GM12878 (cell line): ENCODE results near the gene TNNT2.

Experiments used
- CBX3 ChIP-seq: fragments of 200-600 bp; sonication (generic); IDR thresholded peaks from 2 replicates; pipeline ENCODE4 v1.6.1; 2016; ENCODE audit warnings: low read depth, borderline replicate concordance
- POLR2A ChIP-seq: IDR thresholded peaks from 2 replicates; pipeline ENCODE4 v1.6.1; 2011; ENCODE audit warnings: low read depth, mild to moderate bottlenecking, low read length
- POLR2AphosphoS5 ChIP-seq: IDR thresholded peaks from 2 replicates; pipeline ENCODE4 v1.6.1; 2011; ENCODE audit warnings: mild to moderate bottlenecking, low read length, inconsistent platforms
- TAF1 ChIP-seq: IDR thresholded peaks from 2 replicates; pipeline ENCODE4 v1.6.1; 2011; ENCODE audit warnings: mild to moderate bottlenecking, low read depth, low read length, borderline replicate concordance
- TARDBP ChIP-seq: IDR thresholded peaks from 2 replicates; pipeline ENCODE4 v1.6.1; 2016; ENCODE audit warnings: borderline replicate concordance
- ZBED1 ChIP-seq: IDR thresholded peaks from 2 replicates; pipeline ENCODE4 v1.6.1; 2016; ENCODE audit warnings: borderline replicate concordance
- TF ChIP-seq, protein P1 (sequence below): IDR thresholded peaks from 2 replicates; pipeline ENCODE4 v1.6.1; 2012; ENCODE audit warnings: low read length, inconsistent platforms

DNA sequence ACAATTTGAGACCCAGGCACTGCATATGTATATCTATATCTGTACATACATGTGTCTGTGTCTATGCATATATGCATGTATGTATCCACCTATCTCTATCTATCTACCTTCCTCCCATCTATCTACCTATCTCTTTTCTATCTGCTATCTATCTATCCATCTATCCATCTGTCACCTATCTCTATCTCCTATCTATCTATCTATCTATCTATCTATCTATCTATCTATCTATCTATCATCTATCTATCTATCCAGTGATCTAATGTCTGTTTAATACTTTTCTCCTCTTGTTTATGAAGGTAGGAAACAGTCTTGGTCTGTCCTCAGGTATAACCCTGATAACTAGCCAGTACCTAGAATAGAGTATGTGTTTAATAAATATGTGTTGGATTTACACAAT lies 25.9 kb downstream of the TNNT2 start:
- TF ChIP-seq POLR2A (no peak), ZBED1 (no peak), POLR2AphosphoS5 (no peak), CBX3 (no peak), TARDBP (no peak), TAF1 (no peak)
- TF ChIP-seq, protein P1, sequence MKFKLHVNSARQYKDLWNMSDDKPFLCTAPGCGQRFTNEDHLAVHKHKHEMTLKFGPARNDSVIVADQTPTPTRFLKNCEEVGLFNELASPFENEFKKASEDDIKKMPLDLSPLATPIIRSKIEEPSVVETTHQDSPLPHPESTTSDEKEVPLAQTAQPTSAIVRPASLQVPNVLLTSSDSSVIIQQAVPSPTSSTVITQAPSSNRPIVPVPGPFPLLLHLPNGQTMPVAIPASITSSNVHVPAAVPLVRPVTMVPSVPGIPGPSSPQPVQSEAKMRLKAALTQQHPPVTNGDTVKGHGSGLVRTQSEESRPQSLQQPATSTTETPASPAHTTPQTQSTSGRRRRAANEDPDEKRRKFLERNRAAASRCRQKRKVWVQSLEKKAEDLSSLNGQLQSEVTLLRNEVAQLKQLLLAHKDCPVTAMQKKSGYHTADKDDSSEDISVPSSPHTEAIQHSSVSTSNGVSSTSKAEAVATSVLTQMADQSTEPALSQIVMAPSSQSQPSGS: no peak
